SU-DHL-6 (cell line): ENCODE results near the gene KIF5C.

Experiments used
- H2AFZ ChIP-seq: fragments of 200-600 bp; sonication (generic); 2 replicates; pipeline ENCODE4 v1.6.1; 2014; ENCODE audit warnings: low read depth, mild to moderate bottlenecking, moderate library complexity, mixed read lengths, antibody characterized with exemption, low read length; ENCODE audit not compliant: severe bottlenecking
- H3F3A ChIP-seq: fragments of 200-600 bp; shearing (Covaris generic); 2 replicates; pipeline ENCODE4 v1.6.0; 2016; ENCODE audit warnings: antibody characterized with exemption, mild to moderate bottlenecking; ENCODE audit not compliant: insufficient read depth
- H3K27ac ChIP-seq: fragments of 200-600 bp; sonication (generic); 2 replicates; pipeline ENCODE4 v1.5.1; 2016; ENCODE audit warnings: low read depth, mild to moderate bottlenecking, low read length, moderate library complexity, mixed read lengths
- H3K27me3 ChIP-seq: fragments of 200-600 bp; sonication (generic), shearing (Covaris generic); 2 replicates; pipeline ENCODE4 v1.6.0; 2014; ENCODE audit warnings: mild to moderate bottlenecking, low read length
- H3K36me3 ChIP-seq: fragments of 200-600 bp; sonication (generic); 2 replicates; pipeline ENCODE4 v1.6.1; 2014; ENCODE audit warnings: mild to moderate bottlenecking, low read length, mixed read lengths
- H3K4me2 ChIP-seq: fragments of 300-600, 200-600 bp; shearing (Covaris generic), sonication (generic); 2 replicates; pipeline ENCODE4 v1.6.0; 2014; ENCODE audit warnings: low read length, low read depth, mild to moderate bottlenecking; ENCODE audit not compliant: poor library complexity, severe bottlenecking
- H3K4me3 ChIP-seq: fragments of 200-600 bp; sonication (generic); 2 replicates; pipeline ENCODE4 v1.5.1; 2014; ENCODE audit warnings: antibody characterized with exemption, low read length, mild to moderate bottlenecking, mixed read lengths; ENCODE audit not compliant: insufficient read depth, poor library complexity, severe bottlenecking
- H3K79me2 ChIP-seq: fragments of 200-600 bp; sonication (generic); 2 replicates; pipeline ENCODE4 v1.6.1; 2014; ENCODE audit warnings: mild to moderate bottlenecking, low read length, moderate library complexity; ENCODE audit not compliant: insufficient read depth
- H3K9ac ChIP-seq: fragments of 200-600 bp; sonication (generic); 2 replicates; pipeline ENCODE4 v1.7.0; 2014; ENCODE audit warnings: mild to moderate bottlenecking, low read length
- H3K9me2 ChIP-seq: fragments of 200-600 bp; sonication (generic); replicated peaks from 2 replicates; pipeline ENCODE4 v1.6.1; 2014; ENCODE audit warnings: low read length; ENCODE audit not compliant: insufficient read depth
- H3K9me3 ChIP-seq: fragments of 200-600 bp; sonication (generic); 2 replicates; pipeline ENCODE4 v1.6.1; 2014; ENCODE audit warnings: low read length, mixed read lengths; ENCODE audit not compliant: insufficient read depth
- H4K20me1 ChIP-seq: fragments of 200-600 bp; sonication (generic); 2 replicates; pipeline ENCODE4 v1.6.1; 2014; ENCODE audit warnings: low read depth, mild to moderate bottlenecking, antibody characterized with exemption, low read length, moderate library complexity, mixed read lengths
- CTCF ChIP-seq: fragments of 200-600 bp; sonication (generic); IDR thresholded peaks from one replicate; pipeline ENCODE4 v1.5.1; 2017; ENCODE audit warnings: antibody characterized with exemption, mild to moderate bottlenecking, low read length, moderate library complexity; ENCODE audit not compliant: insufficient read depth, poor library complexity, severe bottlenecking
- EZH2phosphoT487 ChIP-seq: fragments of 200-600 bp; sonication (generic), shearing (Covaris generic); conservative IDR thresholded peaks from 2 replicates; pipeline ENCODE4 v1.6.1; 2018; ENCODE audit warnings: mild to moderate bottlenecking, antibody characterized with exemption, low read length, moderate library complexity, mixed read lengths

Gene KIF5C

GRCh38 chr2:149050188-149050587 lies 175.2 kb downstream of the KIF5C start:
- Histone ChIP-seq H3K79me2 (peaks cover 85% of the 10 kb centered on the region), H2AFZ (no peak overlapping the region), H3K9me2 (no peaks in the 10 kb centered on the region), H3K9ac (no peak overlapping the region), H3F3A (no peaks in the 10 kb centered on the region), H3K9me3 (peaks cover 9% of the 10 kb centered on the region; the same call in 1 of the 2 replicates), H3K27ac (no peak overlapping the region), H3K4me2 (no peak overlapping the region), H3K4me3 (no peak overlapping the region), H4K20me1 (no peaks in the 10 kb centered on the region), H3K36me3 (peaks cover 19% of the 10 kb centered on the region), H3K27me3 (no peaks in the 10 kb centered on the region)
- no peak for TF ChIP-seq CTCF
- no peak for TF ChIP-seq EZH2phosphoT487

GRCh38 chr2:149055751-149056150 lies 180.7 kb downstream of the KIF5C start:
- Histone ChIP-seq H3K36me3 (no peaks in the 10 kb centered on the region), H3K9me2 (no peaks in the 10 kb centered on the region), H3K4me2 (no peak overlapping the region), H3K27ac (no peak overlapping the region), H3F3A (no peaks in the 10 kb centered on the region), H2AFZ (no peak overlapping the region), H4K20me1 (no peaks in the 10 kb centered on the region), H3K9me3 (no peaks in the 10 kb centered on the region), H3K9ac (no peak overlapping the region), H3K4me3 (no peak overlapping the region), H3K27me3 (no peaks in the 10 kb centered on the region), H3K79me2 (peaks cover 78% of the 10 kb centered on the region)
- TF ChIP-seq CTCF (no peak), EZH2phosphoT487 (no peak)

- TF ChIP-seq CTCF (no peak), EZH2phosphoT487 (no peak)
- H3K27me3 ChIP-seq = no peaks in the 10 kb centered on the region
- H3K9me2 ChIP-seq = no peaks in the 10 kb centered on the region
- H4K20me1 ChIP-seq = no peaks in the 10 kb centered on the region
- no peaks in the 10 kb centered on the region for H3K36me3 ChIP-seq
- peaks cover 83% of the 10 kb centered on the region for H3K79me2 ChIP-seq
- no peaks in the 10 kb centered on the region for H3F3A ChIP-seq
- H2AFZ ChIP-seq = no peak overlapping the region
- H3K27ac ChIP-seq = no peak overlapping the region
- no peak overlapping the region for H3K4me3 ChIP-seq
- H3K4me2 ChIP-seq = no peak overlapping the region
- H3K9me3 ChIP-seq = no peaks in the 10 kb centered on the region
- no peak overlapping the region for H3K9ac ChIP-seq
These were observed 181.7 kb downstream of the KIF5C start for GRCh38 chr2:149056541-149057255.
